ENCODE results near the gene MRPS14.

GRCh38 chr1:175000697-175001187, 22.5 kb downstream of the MRPS14 start:
- TF ChIP-seq FOXJ3 (CRISPR knock-in tag; IDR thresholded peaks at IDR 0.05): no peak
- TF ChIP-seq, protein P1, sequence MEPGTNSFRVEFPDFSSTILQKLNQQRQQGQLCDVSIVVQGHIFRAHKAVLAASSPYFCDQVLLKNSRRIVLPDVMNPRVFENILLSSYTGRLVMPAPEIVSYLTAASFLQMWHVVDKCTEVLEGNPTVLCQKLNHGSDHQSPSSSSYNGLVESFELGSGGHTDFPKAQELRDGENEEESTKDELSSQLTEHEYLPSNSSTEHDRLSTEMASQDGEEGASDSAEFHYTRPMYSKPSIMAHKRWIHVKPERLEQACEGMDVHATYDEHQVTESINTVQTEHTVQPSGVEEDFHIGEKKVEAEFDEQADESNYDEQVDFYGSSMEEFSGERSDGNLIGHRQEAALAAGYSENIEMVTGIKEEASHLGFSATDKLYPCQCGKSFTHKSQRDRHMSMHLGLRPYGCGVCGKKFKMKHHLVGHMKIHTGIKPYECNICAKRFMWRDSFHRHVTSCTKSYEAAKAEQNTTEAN (CRISPR knock-in tag; IDR thresholded peaks at IDR 0.05): no peak

Data from K562 (cell line).